Naive B cell (primary cell): Measurements from ENCODE around the gene PREP. TPM values are rescaled to one million over a fixed set of nuclear protein-coding genes. Genes with fewer than 3 reads are reported as not detected.
A peak's percentile ranks its signal among the peaks of the same experiment; 100 is the strongest.
"Not testable (repeated sequence)": the region's sequence is repeated elsewhere in the genome, so short reads cannot be mapped to it uniquely, and the experiment has no call there.

Experiments
- ATAC-seq, 2 donors: fragments of 150-1000 bp; cut with Tn5 transposase; 2 replicates each; pipeline ENCODE4 v1.10.0; 2021; ENCODE audit warnings: low read depth in 2 of 2, mild to moderate bottlenecking in 2 of 2, moderate library complexity in 2 of 2
- DNase-seq: peaks from one replicate; pipeline ENCODE4 v3.0.0; 2022
- H3K27ac Mint-ChIP-seq, 6 donors: one replicate each; pipeline ENCODE4 v1.8.0; 2020 to 2022; ENCODE audit warnings: mild to moderate bottlenecking in 6 of 6, mixed read lengths in 6 of 6, moderate library complexity in 5 of 6, inconsistent platforms in 2 of 6
- H3K27me3 Mint-ChIP-seq, 3 donors: one replicate each; pipeline ENCODE4 v1.8.0; 2021 to 2022; ENCODE audit warnings: mixed read lengths in 3 of 3, mild to moderate bottlenecking in 1 of 3
- H3K36me3 Mint-ChIP-seq, 2 donors: one replicate each; pipeline ENCODE4 v1.8.0; 2020 to 2022; ENCODE audit warnings: mixed read lengths in 2 of 2, inconsistent platforms in 1 of 2, mild to moderate bottlenecking in 1 of 2
- H3K4me1 Mint-ChIP-seq, 3 donors: one replicate each; pipeline ENCODE4 v1.8.0; 2020 to 2022; ENCODE audit warnings: mixed read lengths in 3 of 3, inconsistent platforms in 1 of 3, mild to moderate bottlenecking in 1 of 3, moderate library complexity in 1 of 3
- H3K4me3 Mint-ChIP-seq, 8 donors: one replicate each; pipeline ENCODE4 v1.8.0; 2020 to 2022; ENCODE audit warnings: mild to moderate bottlenecking in 8 of 8, mixed read lengths in 8 of 8, moderate library complexity in 8 of 8, inconsistent platforms in 2 of 8
- H3K9me3 Mint-ChIP-seq, 7 donors: one replicate each; pipeline ENCODE4 v1.8.0; 2020 to 2022; ENCODE audit warnings: mixed read lengths in 7 of 7, mild to moderate bottlenecking in 5 of 7, inconsistent platforms in 2 of 7, moderate library complexity in 1 of 7
- polyA plus RNA-seq, 6 donors: library from polyadenylated mRNA; unstranded; fragments of 300-500 nt; fragmentation: Illumina TruSeq; gene quantifications; one replicate each; pipeline ENCODE4 v1.2.3, GENCODE V29; 2021; ENCODE audit warnings: low read depth in 6 of 6

Gene PREP
- polyA plus RNA-seq, 6 donors from 2014 or later, result 14.0 to 25.8 (median 22.8) TPM

- peaks cover 0 to 9% (median 0%) of the 10 kb centered on the region in 7 donors for H3K9me3 Mint-ChIP-seq
- H3K4me1 Mint-ChIP-seq, result no peaks in the 10 kb centered on the region
- H3K4me3 Mint-ChIP-seq, result no peak overlapping the region
- H3K36me3 Mint-ChIP-seq, result no peaks in the 10 kb centered on the region
- no peak overlapping the region for H3K27ac Mint-ChIP-seq
- DNase-seq (no peak), ATAC-seq (no peak)
- peaks cover 10 to 30% (median 18%) of the 10 kb centered on the region in 3 donors for H3K27me3 Mint-ChIP-seq
Observed at GRCh38 chr6:105256619-105257018, 146.3 kb downstream of the PREP start.

- Mint-ChIP-seq H3K4me3 (no peak overlapping the region), H3K27ac (peak overlapping the region in 1 of 6 donors; percentile 69), H3K36me3 (no peaks in the 10 kb centered on the region), H3K9me3 (peaks cover 0 to 9% (median 4%) of the 10 kb centered on the region in 7 donors), H3K27me3 (peaks cover 10 to 17% (median 16%) of the 10 kb centered on the region in 3 donors), H3K4me1 (no peaks in the 10 kb centered on the region)
- ATAC-seq, result no peak
- DNase-seq, result no peak
Observed at GRCh38 chr6:105253787-105254186, 149.1 kb downstream of the PREP start.

GRCh38 chr6:105251689-105252088 is 151.2 kb downstream of the PREP start:
- no peak for ATAC-seq
- Mint-ChIP-seq H3K4me3 (no peak overlapping the region), H3K9me3 (peaks cover 0 to 9% (median 4%) of the 10 kb centered on the region in 7 donors), H3K27me3 (peaks cover 9 to 16% (median 10%) of the 10 kb centered on the region in 3 donors), H3K27ac (no peak overlapping the region), H3K36me3 (no peaks in the 10 kb centered on the region), H3K4me1 (no peaks in the 10 kb centered on the region)
- no peak for DNase-seq

GRCh38 chr6:105250533-105250932 is 152.3 kb downstream of the PREP start:
- Mint-ChIP-seq H3K9me3 (peaks cover 0 to 6% (median 3%) of the 10 kb centered on the region in 7 donors), H3K4me1 (no peaks in the 10 kb centered on the region), H3K27me3 (peaks cover 5 to 11% (median 10%) of the 10 kb centered on the region in 3 donors), H3K4me3 (no peak overlapping the region), H3K36me3 (no peaks in the 10 kb centered on the region), H3K27ac (no peak overlapping the region)
- DNase-seq (no peak), ATAC-seq (no peak)

- H3K27me3 Mint-ChIP-seq, result peaks cover 11 to 21% (median 14%) of the 10 kb centered on the region in 3 donors
- no peaks in the 10 kb centered on the region for H3K36me3 Mint-ChIP-seq
- ATAC-seq, result no peak
Observed at GRCh38 chr6:105243487-105243886, 159.4 kb downstream of the PREP start.

GRCh38 chr6:105235155-105235554 is 167.7 kb downstream of the PREP start:
- no peaks in the 10 kb centered on the region for H3K4me1 Mint-ChIP-seq
- peaks cover 24 to 32% (median 29%) of the 10 kb centered on the region in 3 donors for H3K27me3 Mint-ChIP-seq
- ATAC-seq, result no peak
- DNase-seq, result no peak
- H3K9me3 Mint-ChIP-seq, result peaks cover 9 to 46% (median 30%) of the 10 kb centered on the region in 7 donors
- no peak overlapping the region for H3K27ac Mint-ChIP-seq
- H3K36me3 Mint-ChIP-seq, result peaks cover 0 to 24% of the 10 kb centered on the region in 2 donors
- H3K4me3 Mint-ChIP-seq, result no peak overlapping the region

More at GRCh38 chr6:105243487-105243886, 159.4 kb downstream of the PREP start:
- Mint-ChIP-seq H3K4me3 (no peak overlapping the region), H3K4me1 (no peaks in the 10 kb centered on the region), H3K27ac (no peak overlapping the region), H3K9me3 (peaks cover 0 to 19% (median 7%) of the 10 kb centered on the region in 7 donors)
- no peak for DNase-seq

GRCh38 chr6:105231771-105232170 is 171.1 kb downstream of the PREP start:
- peaks cover 0 to 23% of the 10 kb centered on the region in 2 donors for H3K36me3 Mint-ChIP-seq
- not testable (repeated sequence) for DNase-seq, H3K27ac Mint-ChIP-seq, H3K4me1 Mint-ChIP-seq, ATAC-seq, H3K4me3 Mint-ChIP-seq
- peaks cover 13 to 37% (median 18%) of the 10 kb centered on the region in 7 donors for H3K9me3 Mint-ChIP-seq
- H3K27me3 Mint-ChIP-seq, result peaks cover 18 to 30% (median 29%) of the 10 kb centered on the region in 3 donors

Other genes starting within 250 kb of the PREP start
- not detected for gene POPDC3, start 223.1 kb downstream of the PREP start, polyA plus RNA-seq